ENCODE data around the gene POLR3E.

POLR3E gene

GRCh38 chr16:22337849-22338635 lies 40.8 kb downstream of the POLR3E start:
- H3K4me3 ChIP-seq (ENCODE audit: low read length): no peak overlapping the region
- no peak overlapping the region for H3K4me2 ChIP-seq (ENCODE audit: low read length)
- H3K27ac ChIP-seq (ENCODE audit: low read length): no peak overlapping the region
- H3K4me1 ChIP-seq (ENCODE audit: low read length): no peaks in the 10 kb centered on the region
- H3K9ac ChIP-seq (ENCODE audit: low read length): no peak overlapping the region
- no peaks in the 10 kb centered on the region for H4K20me1 ChIP-seq (ENCODE audit: insufficient read depth, low read length)
- no peaks in the 10 kb centered on the region for H3K27me3 ChIP-seq (ENCODE audit: low read depth, low read length)
- peaks cover 70% of the 10 kb centered on the region for H3K36me3 ChIP-seq (replicated peaks; ENCODE audit: low read depth, low read length)
- peaks cover 22% of the 10 kb centered on the region; the same call in 1 of the 2 replicates for H3K9me3 ChIP-seq (ENCODE audit: insufficient read depth, low read length)
- H3K79me2 ChIP-seq (ENCODE audit: low read length): no peaks in the 10 kb centered on the region
- H2AFZ ChIP-seq (ENCODE audit: low read depth, low read length): no peak overlapping the region
- TF ChIP-seq CTCF (IDR thresholded peaks at IDR 0.05; ENCODE audit: low read depth, low read length): no peak
- TF ChIP-seq EZH2phosphoT487 (IDR thresholded peaks at IDR 0.05; ENCODE audit: low read depth): no peak

- TF ChIP-seq EZH2phosphoT487 (IDR thresholded peaks at IDR 0.05; ENCODE audit: low read depth) (no peak), CTCF (IDR thresholded peaks at IDR 0.05; ENCODE audit: low read depth, low read length) (no peak)
- Histone ChIP-seq H3K27me3 (ENCODE audit: low read depth, low read length) (no peaks in the 10 kb centered on the region), H3K4me1 (ENCODE audit: low read length) (no peaks in the 10 kb centered on the region), H3K79me2 (ENCODE audit: low read length) (no peaks in the 10 kb centered on the region), H4K20me1 (ENCODE audit: insufficient read depth, low read length) (no peaks in the 10 kb centered on the region; the same call in 1 of the 2 replicates), H3K4me2 (ENCODE audit: low read length) (no peak overlapping the region), H3K27ac (ENCODE audit: low read length) (no peak overlapping the region), H3K36me3 (replicated peaks; ENCODE audit: low read depth, low read length) (peaks cover 44% of the 10 kb centered on the region), H3K9me3 (ENCODE audit: insufficient read depth, low read length) (peaks cover 19% of the 10 kb centered on the region; the same call in 1 of the 2 replicates), H3K9ac (ENCODE audit: low read length) (no peak overlapping the region), H3K4me3 (ENCODE audit: low read length) (no peak overlapping the region), H2AFZ (ENCODE audit: low read depth, low read length) (no peak overlapping the region)
Measured at GRCh38 chr16:22340945-22341344, 43.7 kb downstream of the POLR3E start.

GRCh38 chr16:22342082-22342481 lies 44.9 kb downstream of the POLR3E start:
- Histone ChIP-seq H4K20me1 (ENCODE audit: insufficient read depth, low read length) (no peaks in the 10 kb centered on the region; the same call in none of the 2 replicates), H3K4me3 (ENCODE audit: low read length) (no peak overlapping the region), H3K27me3 (ENCODE audit: low read depth, low read length) (no peaks in the 10 kb centered on the region), H3K36me3 (replicated peaks; ENCODE audit: low read depth, low read length) (peaks cover 42% of the 10 kb centered on the region), H3K79me2 (ENCODE audit: low read length) (no peaks in the 10 kb centered on the region), H3K9me3 (ENCODE audit: insufficient read depth, low read length) (peaks cover 8% of the 10 kb centered on the region; the same call in 1 of the 2 replicates), H3K9ac (ENCODE audit: low read length) (no peak overlapping the region), H3K4me1 (ENCODE audit: low read length) (no peaks in the 10 kb centered on the region), H3K4me2 (ENCODE audit: low read length) (no peak overlapping the region), H3K27ac (ENCODE audit: low read length) (no peak overlapping the region), H2AFZ (ENCODE audit: low read depth, low read length) (no peak overlapping the region)
- no peak for TF ChIP-seq CTCF (IDR thresholded peaks at IDR 0.05; ENCODE audit: low read depth, low read length)
- TF ChIP-seq EZH2phosphoT487 (IDR thresholded peaks at IDR 0.05; ENCODE audit: low read depth): no peak

- no peak overlapping the region for H3K4me3 ChIP-seq (ENCODE audit: low read length)
- no peaks in the 10 kb centered on the region for H3K27me3 ChIP-seq (ENCODE audit: low read depth, low read length)
- no peaks in the 10 kb centered on the region for H3K79me2 ChIP-seq (ENCODE audit: low read length)
- H3K4me1 ChIP-seq (ENCODE audit: low read length): no peaks in the 10 kb centered on the region
- TF ChIP-seq EZH2phosphoT487 (IDR thresholded peaks at IDR 0.05; ENCODE audit: low read depth): no peak
- TF ChIP-seq CTCF (IDR thresholded peaks at IDR 0.05; ENCODE audit: low read depth, low read length): no peak
- H3K9ac ChIP-seq (ENCODE audit: low read length): no peak overlapping the region
- no peak overlapping the region for H2AFZ ChIP-seq (ENCODE audit: low read depth, low read length)
- H3K9me3 ChIP-seq (ENCODE audit: insufficient read depth, low read length): no peaks in the 10 kb centered on the region
- no peak overlapping the region for H3K4me2 ChIP-seq (ENCODE audit: low read length)
- peaks cover 37% of the 10 kb centered on the region for H3K36me3 ChIP-seq (replicated peaks; ENCODE audit: low read depth, low read length)
- H4K20me1 ChIP-seq (ENCODE audit: insufficient read depth, low read length): no peaks in the 10 kb centered on the region; the same call in none of the 2 replicates
- H3K27ac ChIP-seq (ENCODE audit: low read length): no peak overlapping the region
Measured at GRCh38 chr16:22346483-22346882, 49.3 kb downstream of the POLR3E start.

Measured in OCI-LY3 (cell line).